Endothelial cell of umbilical vein (primary cell): ENCODE results near the gene PTP4A1. TPM values are rescaled to one million over a fixed set of nuclear protein-coding genes. Genes with fewer than 3 reads are reported as not detected.

Experiments used
- BruUV-seq: library from RNA; stranded (reverse); fragments of 400-500 nt; replicated peaks from 2 replicates; lab custom pipeline; 2021; lab: Mats Ljungman, UMichigan
- CTCF ChIA-PET: fragments of 300-600, 350-600 bp; sonication (Branson Sonifier 250); formaldehyde crosslinking; loops from one replicate; lab custom pipeline; 2021; ENCODE audit warnings: antibody characterized with exemption, inconsistent platforms; lab: Charles Lee
- POLR2A ChIA-PET: fragments of 300-600, 350-600 bp; sonication (Branson Sonifier 250); formaldehyde crosslinking; loops from one replicate; lab custom pipeline; 2021; ENCODE audit warnings: antibody characterized with exemption, inconsistent platforms; lab: Charles Lee
- DNase-seq: peaks from one replicate; pipeline ENCODE4 v3.0.0-alpha.2; 2011; ENCODE audit warnings: low read depth, low spot score
- FAIRE-seq: peaks from 2 replicates; lab custom pipeline; 2011; peaks lifted over from hg19 to GRCh38; lab: Jason Lieb, UNC
- H2AFZ ChIP-seq: 2 replicates; pipeline ENCODE4 v1.6.0; 2012; ENCODE audit warnings: low read depth, low read length, control low read depth, inconsistent platforms
- H3K27ac ChIP-seq: 2 replicates; pipeline ENCODE4 v1.5.1; 2011; ENCODE audit warnings: low read depth, mild to moderate bottlenecking, control low read depth, low read length, moderate library complexity; ENCODE audit not compliant: insufficient read depth
- H3K27me3 ChIP-seq, 2 experiments: 2 replicates each; pipeline versions ENCODE4 v1.6.0 to v1.6.1; 2011; ENCODE audit warnings: low read length in 2 of 2, mixed read lengths in 1 of 2; ENCODE audit not compliant: control insufficient read depth in 2 of 2, insufficient read depth in 2 of 2
- H3K36me3 ChIP-seq, 2 experiments: 2 replicates in 1 of 2; 3 replicates in 1 of 2; pipeline ENCODE4 v1.5.1; 2011; ENCODE audit warnings: low read length in 2 of 2, mild to moderate bottlenecking in 1 of 2, moderate library complexity in 1 of 2; ENCODE audit not compliant: control insufficient read depth in 2 of 2, insufficient read depth in 2 of 2; ENCODE audit errors: extremely low read depth in 1 of 2
- H3K4me1 ChIP-seq: 3 replicates; pipeline ENCODE4 v1.5.1; 2011; ENCODE audit warnings: mild to moderate bottlenecking, low read length; ENCODE audit not compliant: control insufficient read depth, insufficient read depth; ENCODE audit errors: extremely low read depth
- H3K4me2 ChIP-seq: 2 replicates; pipeline ENCODE4 v1.6.1; 2011; ENCODE audit warnings: low read length, control low read depth, mixed read lengths; ENCODE audit not compliant: insufficient read depth
- H3K4me3 ChIP-seq, 3 experiments: fragments of 200-600 bp in 1 of 3; sonication (generic), shearing (Covaris generic) in 1 of 3; replicated peaks in 1 of 3; 2 replicates each; pipeline ENCODE4 v1.5.1; 2011 to 2016; ENCODE audit warnings: control low read depth in 3 of 3, low read length in 3 of 3, mild to moderate bottlenecking in 2 of 3, inconsistent platforms in 1 of 3, low read depth in 1 of 3, moderate library complexity in 1 of 3; ENCODE audit not compliant: insufficient read depth in 1 of 3
- H3K79me2 ChIP-seq: 2 replicates; pipeline ENCODE4 v1.6.0; 2012; ENCODE audit warnings: low read length, inconsistent platforms; ENCODE audit not compliant: control insufficient read depth, insufficient read depth
- H3K9ac ChIP-seq: replicated peaks from 2 replicates; pipeline ENCODE3; 2011; ENCODE audit warnings: low read length, control low read depth; ENCODE audit not compliant: insufficient read depth; ENCODE audit errors: extremely low read depth
- H3K9me1 ChIP-seq: replicated peaks from 3 replicates; pipeline ENCODE4 v1.6.0; 2011; ENCODE audit warnings: mild to moderate bottlenecking, low read length; ENCODE audit not compliant: control insufficient read depth, insufficient read depth; ENCODE audit errors: extremely low read depth
- H3K9me3 ChIP-seq: replicated peaks from 2 replicates; pipeline ENCODE4 v1.5.1; 2012; ENCODE audit warnings: low read length, inconsistent platforms; ENCODE audit not compliant: control insufficient read depth, insufficient read depth
- H4K20me1 ChIP-seq: replicated peaks from 2 replicates; pipeline ENCODE3; 2011; ENCODE audit warnings: mild to moderate bottlenecking, low read length; ENCODE audit not compliant: control insufficient read depth, insufficient read depth; ENCODE audit errors: extremely low read depth
- EZH2 ChIP-seq: IDR thresholded peaks from 2 replicates; pipeline ENCODE4 v1.6.1; 2012; ENCODE audit warnings: borderline replicate concordance, low read depth, mild to moderate bottlenecking, moderate library complexity, low read length, inconsistent platforms; ENCODE audit not compliant: severe bottlenecking
- FOS ChIP-seq: IDR thresholded peaks from 2 replicates; pipeline ENCODE4 v1.6.1; 2011; ENCODE audit warnings: mild to moderate bottlenecking, low read length, moderate library complexity, borderline replicate concordance; ENCODE audit not compliant: insufficient read depth
- GATA2 ChIP-seq: IDR thresholded peaks from 2 replicates; pipeline ENCODE4 v1.7.0; 2011; ENCODE audit warnings: low read depth, mild to moderate bottlenecking, moderate library complexity, mixed read lengths, low read length; ENCODE audit not compliant: insufficient read length, insufficient read depth
- JUN ChIP-seq: IDR thresholded peaks from 2 replicates; pipeline ENCODE4 v1.6.1; 2011; ENCODE audit warnings: borderline replicate concordance, low read depth; ENCODE audit not compliant: insufficient read length, insufficient read depth
- MYC ChIP-seq: IDR thresholded peaks from one replicate; pipeline ENCODE4 v1.6.1; 2011; ENCODE audit warnings: mild to moderate bottlenecking, low read depth, low read length
- POLR2A ChIP-seq: IDR thresholded peaks from 2 replicates; pipeline ENCODE4 v1.6.1; 2012; ENCODE audit warnings: low read depth, mild to moderate bottlenecking, control low read depth, low read length
- POLR2AphosphoS5 ChIP-seq: IDR thresholded peaks from 2 replicates; pipeline ENCODE4 v1.6.1; 2012; ENCODE audit warnings: low read depth, mild to moderate bottlenecking, control low read depth, low read length, moderate library complexity; ENCODE audit not compliant: insufficient read depth
- dilution Hi-C: fragments of 300-500 bp; cut with MboI; formaldehyde crosslinking; loops from one replicate; pipeline ENCODE4 v1.15.0; 2019; ENCODE audit warnings: low sequenced_read_pairs; ENCODE audit not compliant: extremely low pct_ligation_motif_present
- intact Hi-C: fragments of 100-400 bp; cut with micrococcal nuclease; formaldehyde crosslinking; loops from one replicate; pipeline ENCODE4 v1.10.0; 2022
- polyA plus RNA-seq, 4 experiments: library from polyadenylated mRNA; depleted of rRNA in 3 of 4; stranded (reverse) in 3 of 4; unstranded in 1 of 4; fragments of >200 nt; gene quantifications; 2 replicates each; pipeline versions ENCODE4 v1.2.1 to v1.2.3, GENCODE V29; 2011 to 2012; ENCODE audit warnings: missing spikeins in 1 of 4
- total RNA-seq: library from RNA; stranded (reverse); gene quantifications from 2 replicates; pipeline ENCODE4 v1.2.3, GENCODE V29; 2021
- TF ChIP-seq, protein P1 (sequence below): IDR thresholded peaks from 2 replicates; pipeline ENCODE4 v1.6.1; 2011; ENCODE audit not compliant: insufficient read depth, insufficient read length
- TF ChIP-seq, protein P2 (sequence below), 2 donors: IDR thresholded peaks; 1 replicate in 1 of 2; 2 replicates in 1 of 2; pipeline ENCODE4 v1.5.1; 2011; ENCODE audit warnings: low read length in 2 of 2, mild to moderate bottlenecking in 2 of 2, moderate library complexity in 2 of 2, control low read depth in 1 of 2, inconsistent platforms in 1 of 2, low read depth in 1 of 2; ENCODE audit not compliant: insufficient read depth in 1 of 2; ENCODE audit errors: extremely low read depth in 1 of 2

PTP4A1 gene
- total and polyA plus RNA-seq, 2 donors (not counting 3 experiments of a cell fraction or from before 2014, with no cell fraction given) = 10.8 to 58.4 TPM

DNA sequence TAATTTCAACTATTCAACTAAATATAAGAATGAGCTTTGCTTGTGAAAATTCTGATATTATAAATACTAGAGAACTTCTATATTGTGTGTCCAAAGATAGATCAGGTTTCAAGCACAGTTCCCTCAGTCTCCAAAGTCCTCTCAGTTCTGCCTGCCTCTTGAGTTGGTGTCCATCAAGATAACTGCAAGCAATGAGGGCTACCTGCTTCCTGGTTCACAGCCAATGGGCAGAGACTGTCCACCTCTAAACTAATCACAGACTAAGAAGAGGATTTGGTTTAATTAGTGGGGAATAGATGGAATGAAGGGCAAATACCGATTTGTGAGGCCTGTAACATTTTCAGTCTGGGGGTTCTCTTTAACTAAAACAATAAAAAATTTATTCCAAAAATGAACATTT is 41.3 kb upstream of the PTP4A1 start:
- Histone ChIP-seq H3K9ac (no peak overlapping the region), H3K79me2 (no peaks in the 10 kb centered on the region), H3K4me1 (no peaks in the 10 kb centered on the region), H3K27ac (no peak overlapping the region), H2AFZ (no peak overlapping the region), H3K4me3 (no peak overlapping the region), H3K9me3 (no peaks in the 10 kb centered on the region), H3K27me3 (no peaks in the 10 kb centered on the region), H3K36me3 (no peaks in the 10 kb centered on the region), H4K20me1 (no peaks in the 10 kb centered on the region), H3K4me2 (no peak overlapping the region), H3K9me1 (no peaks in the 10 kb centered on the region)
- no peak for TF ChIP-seq POLR2A
- no peak for TF ChIP-seq POLR2AphosphoS5
- TF ChIP-seq FOS = no peak
- TF ChIP-seq MYC = no peak
- no peak for TF ChIP-seq GATA2
- TF ChIP-seq, protein P1, sequence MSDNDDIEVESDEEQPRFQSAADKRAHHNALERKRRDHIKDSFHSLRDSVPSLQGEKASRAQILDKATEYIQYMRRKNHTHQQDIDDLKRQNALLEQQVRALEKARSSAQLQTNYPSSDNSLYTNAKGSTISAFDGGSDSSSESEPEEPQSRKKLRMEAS = no peak
- TF ChIP-seq, protein P2, sequence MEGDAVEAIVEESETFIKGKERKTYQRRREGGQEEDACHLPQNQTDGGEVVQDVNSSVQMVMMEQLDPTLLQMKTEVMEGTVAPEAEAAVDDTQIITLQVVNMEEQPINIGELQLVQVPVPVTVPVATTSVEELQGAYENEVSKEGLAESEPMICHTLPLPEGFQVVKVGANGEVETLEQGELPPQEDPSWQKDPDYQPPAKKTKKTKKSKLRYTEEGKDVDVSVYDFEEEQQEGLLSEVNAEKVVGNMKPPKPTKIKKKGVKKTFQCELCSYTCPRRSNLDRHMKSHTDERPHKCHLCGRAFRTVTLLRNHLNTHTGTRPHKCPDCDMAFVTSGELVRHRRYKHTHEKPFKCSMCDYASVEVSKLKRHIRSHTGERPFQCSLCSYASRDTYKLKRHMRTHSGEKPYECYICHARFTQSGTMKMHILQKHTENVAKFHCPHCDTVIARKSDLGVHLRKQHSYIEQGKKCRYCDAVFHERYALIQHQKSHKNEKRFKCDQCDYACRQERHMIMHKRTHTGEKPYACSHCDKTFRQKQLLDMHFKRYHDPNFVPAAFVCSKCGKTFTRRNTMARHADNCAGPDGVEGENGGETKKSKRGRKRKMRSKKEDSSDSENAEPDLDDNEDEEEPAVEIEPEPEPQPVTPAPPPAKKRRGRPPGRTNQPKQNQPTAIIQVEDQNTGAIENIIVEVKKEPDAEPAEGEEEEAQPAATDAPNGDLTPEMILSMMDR (IDR thresholded peaks at IDR 0.05; ENCODE audit: extremely low read depth in 1 of 2, insufficient read depth in 1 of 2, low read depth in 1 of 2, low read length in 2 of 2) = no peak
- TF ChIP-seq EZH2 = no peak
- no peak for TF ChIP-seq JUN
- FAIRE-seq (no peak), DNase-seq (no peak)
- intact Hi-C loops (no loop called here), dilution Hi-C loops (no loop called here)
- POLR2A ChIA-PET = no interaction called here
- CTCF ChIA-PET = interaction anchor here (2.1 kb wide), 1 partner anchor 233 kb away, joined by 5 read pairs; no protein-coding TSS in a partner anchor
- no TSS peak for BruUV-seq
